Adrenal gland (tissue), 5 donors: ENCODE measurements around the gene TASOR2.

Source experiments
- CTCF ChIP-seq, 6 experiments: fragments of 450-650 bp in 4 of 6; fragments of 200-600 bp in 2 of 6; sonication (generic) in 1 of 6; IDR thresholded peaks; 1 replicate in 5 of 6; 2 replicates in 1 of 6; pipeline versions ENCODE4 v1.5.1 to v1.8.0; 2016 to 2021; ENCODE audit warnings: antibody characterized with exemption in 6 of 6, mild to moderate bottlenecking in 2 of 6, moderate library complexity in 1 of 6
- POLR2A ChIP-seq, 2 donors: fragments of 450-650 bp; IDR thresholded peaks; one replicate each; pipeline ENCODE4 v1.6.1; 2017; ENCODE audit warnings: antibody characterized with exemption in 2 of 2, mild to moderate bottlenecking in 2 of 2, moderate library complexity in 1 of 2
- donor health status: DM: no; HTN: no; CAD: no.

- TF ChIP-seq CTCF (IDR thresholded peaks at IDR 0.05) (no peak), POLR2A (IDR thresholded peaks at IDR 0.05) (no peak)
Measured at GRCh38 chr10:5647507-5648240, 37.0 kb upstream of the TASOR2 start.
